ENCODE measurements around the gene TTC23.

Gene TTC23

GRCh38 chr15:99104788-99105513, 144.4 kb downstream of the TTC23 start, which contains the start of gene SYNM:
Gene SYNM (plus strand): TSS chr15:99105080. CDS start chr15:99105200, 120 bp downstream.
- DNase-seq (ENCODE audit: low read depth in 2 of 2) = no peak

DNA sequence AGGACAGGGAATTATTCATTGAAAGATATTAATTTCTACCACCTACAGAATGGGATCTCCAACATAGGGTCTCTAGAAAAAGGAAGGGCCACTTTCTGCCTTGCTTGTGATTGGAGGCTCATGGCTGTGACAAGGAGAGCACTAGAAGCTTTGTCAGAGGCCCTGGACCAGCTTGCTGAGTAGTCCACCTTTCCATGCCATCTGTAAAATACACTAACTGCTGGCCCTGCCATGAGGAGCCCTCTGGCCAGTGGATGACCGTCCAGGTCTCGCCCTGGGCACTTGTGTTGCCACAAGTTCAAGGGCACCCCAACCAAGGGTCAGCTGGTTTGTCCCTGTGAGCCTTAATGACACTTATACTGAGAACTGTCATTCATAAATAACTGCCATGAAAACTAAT, 146.1 kb downstream of the TTC23 start:
- no peak for DNase-seq (ENCODE audit: low read depth in 2 of 2)

DNA sequence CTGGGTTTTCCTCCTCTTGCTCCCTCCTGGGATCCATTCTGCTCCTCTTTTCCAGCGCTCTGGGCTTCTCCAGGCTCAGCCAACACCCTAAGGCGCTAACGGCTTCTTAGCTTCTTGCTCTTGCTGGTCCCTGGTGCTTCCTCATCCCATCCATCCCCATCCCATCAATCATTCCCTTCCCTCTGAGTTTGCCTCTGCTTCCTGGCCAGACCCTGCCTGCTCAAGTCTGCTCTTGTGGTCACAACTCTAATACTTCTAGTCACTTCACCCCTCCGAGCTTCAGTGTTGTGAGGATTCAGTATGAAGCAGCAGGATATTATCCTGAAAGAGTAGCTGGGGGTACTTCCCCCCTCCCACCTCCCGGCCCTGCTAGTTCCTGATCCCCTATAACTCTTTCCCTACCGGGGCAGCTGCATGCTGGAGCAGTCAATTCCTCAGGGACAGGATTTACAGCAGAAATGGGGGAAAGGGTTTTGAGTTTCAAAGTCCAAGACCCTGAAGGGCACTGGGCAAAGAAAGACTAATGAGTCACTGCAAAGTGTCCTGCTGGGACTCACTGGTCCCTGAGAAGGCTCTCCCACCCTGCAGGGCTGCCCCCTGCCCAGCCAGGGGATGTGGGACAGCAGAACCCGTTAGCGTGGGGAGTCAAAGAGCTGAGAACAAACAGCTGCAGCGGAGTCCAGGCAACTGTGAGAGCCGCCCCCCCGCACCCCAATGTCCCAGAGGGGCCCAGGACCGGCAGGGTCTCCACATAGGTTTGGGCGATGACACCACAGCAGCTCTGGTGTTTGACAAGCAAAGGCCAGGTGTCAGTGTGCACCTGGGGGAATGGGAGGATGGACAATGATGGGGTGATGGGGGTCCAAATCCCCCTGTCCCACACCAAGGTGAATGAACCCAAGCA, 146.8 kb downstream of the TTC23 start:
- DNase-seq (ENCODE audit: low read depth in 2 of 2) = no peak

DNA sequence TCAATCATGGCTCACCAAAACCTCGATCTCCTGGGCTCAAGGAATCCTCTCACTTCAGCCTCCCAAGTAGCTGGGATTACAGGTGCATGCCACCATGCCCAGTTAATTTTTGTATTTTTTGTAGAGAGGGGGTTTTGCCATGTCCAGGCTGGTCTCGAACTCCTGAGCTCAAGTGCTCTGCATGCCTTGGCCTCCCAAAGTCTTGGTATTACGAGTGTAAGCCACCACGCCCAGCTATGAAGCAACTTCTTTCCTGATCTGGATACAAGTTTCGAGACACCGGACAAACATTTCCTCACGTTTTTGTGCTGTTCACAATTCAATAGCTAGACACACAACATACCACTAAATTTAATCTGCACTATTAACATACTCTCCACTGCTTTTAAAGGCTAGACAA, 147.9 kb downstream of the TTC23 start:
- DNase-seq (ENCODE audit: low read depth in 2 of 2) = no peak

DNA sequence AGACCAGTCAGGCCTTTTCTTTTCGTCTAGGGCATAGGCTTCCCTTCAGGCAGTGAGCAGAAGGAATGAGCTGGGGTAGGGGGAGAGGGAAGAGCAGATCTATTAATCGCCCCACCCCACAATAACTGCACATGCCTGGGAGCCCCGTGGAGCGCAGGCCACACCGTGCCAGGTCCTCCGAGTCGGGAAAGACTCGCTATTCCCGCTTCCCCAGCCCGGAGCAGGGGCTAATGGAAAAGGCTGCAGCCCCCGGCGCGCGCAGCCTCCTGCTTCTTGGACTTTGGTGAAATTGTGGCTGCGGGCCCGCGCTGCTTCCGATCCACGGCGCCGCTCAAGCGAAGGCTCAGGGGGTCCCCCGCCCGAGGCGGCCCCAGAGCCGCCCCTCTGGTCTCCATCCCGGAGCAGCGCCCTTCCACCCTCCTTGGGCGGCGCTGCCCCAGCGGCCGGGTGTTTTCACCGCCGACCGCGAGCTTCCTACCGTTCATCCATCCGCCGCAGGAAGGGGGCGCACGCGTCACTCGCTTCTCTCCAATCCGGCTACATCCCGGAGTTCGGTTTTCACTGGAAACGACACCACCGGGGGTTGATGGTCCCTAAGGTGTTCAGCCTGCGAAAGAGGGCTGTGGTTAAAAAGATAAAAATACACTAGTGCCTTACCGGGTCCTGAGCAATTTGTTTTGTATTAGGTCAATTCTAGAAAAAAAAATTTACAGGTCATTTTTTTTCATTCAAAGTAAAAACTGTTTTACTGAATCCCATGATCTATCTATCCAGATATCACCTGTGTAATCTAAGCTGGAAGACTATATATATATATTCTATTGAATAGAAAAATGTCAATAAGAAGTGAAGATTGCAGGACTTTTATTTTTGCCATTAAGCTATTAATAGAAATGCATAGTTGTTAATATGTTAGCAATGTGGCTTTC, 148.9 kb downstream of the TTC23 start:
- DNase-seq (ENCODE audit: low read depth in 2 of 2) = no peak

DNA sequence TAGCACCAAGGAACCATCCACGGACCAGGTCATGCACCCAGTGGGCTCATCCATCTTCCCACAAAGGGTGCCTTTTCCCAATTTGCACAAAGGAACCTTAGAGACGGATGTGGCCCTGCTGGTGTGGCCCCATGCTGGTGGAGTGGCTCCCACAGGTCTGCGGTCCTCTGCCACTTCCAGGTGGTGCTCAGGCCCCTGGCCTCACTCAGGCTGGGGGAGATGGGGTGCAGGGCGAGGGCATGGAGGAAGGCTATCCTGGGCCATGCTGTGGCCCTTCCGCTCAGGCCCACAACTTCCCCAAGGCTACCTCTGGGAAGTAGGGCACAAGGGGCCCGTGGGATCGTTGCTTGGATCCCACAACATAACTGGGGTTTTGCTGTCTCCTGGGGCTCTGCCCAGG, 149.7 kb downstream of the TTC23 start:
- no peak for DNase-seq (ENCODE audit: low read depth in 2 of 2)

- no peak for DNase-seq (ENCODE audit: low read depth in 2 of 2)
Observed at GRCh38 chr15:99098991-99099390, 150.4 kb downstream of the TTC23 start.

GRCh38 chr15:99098426-99098825, 151.0 kb downstream of the TTC23 start:
- no peak for DNase-seq (ENCODE audit: low read depth in 2 of 2)

DNA sequence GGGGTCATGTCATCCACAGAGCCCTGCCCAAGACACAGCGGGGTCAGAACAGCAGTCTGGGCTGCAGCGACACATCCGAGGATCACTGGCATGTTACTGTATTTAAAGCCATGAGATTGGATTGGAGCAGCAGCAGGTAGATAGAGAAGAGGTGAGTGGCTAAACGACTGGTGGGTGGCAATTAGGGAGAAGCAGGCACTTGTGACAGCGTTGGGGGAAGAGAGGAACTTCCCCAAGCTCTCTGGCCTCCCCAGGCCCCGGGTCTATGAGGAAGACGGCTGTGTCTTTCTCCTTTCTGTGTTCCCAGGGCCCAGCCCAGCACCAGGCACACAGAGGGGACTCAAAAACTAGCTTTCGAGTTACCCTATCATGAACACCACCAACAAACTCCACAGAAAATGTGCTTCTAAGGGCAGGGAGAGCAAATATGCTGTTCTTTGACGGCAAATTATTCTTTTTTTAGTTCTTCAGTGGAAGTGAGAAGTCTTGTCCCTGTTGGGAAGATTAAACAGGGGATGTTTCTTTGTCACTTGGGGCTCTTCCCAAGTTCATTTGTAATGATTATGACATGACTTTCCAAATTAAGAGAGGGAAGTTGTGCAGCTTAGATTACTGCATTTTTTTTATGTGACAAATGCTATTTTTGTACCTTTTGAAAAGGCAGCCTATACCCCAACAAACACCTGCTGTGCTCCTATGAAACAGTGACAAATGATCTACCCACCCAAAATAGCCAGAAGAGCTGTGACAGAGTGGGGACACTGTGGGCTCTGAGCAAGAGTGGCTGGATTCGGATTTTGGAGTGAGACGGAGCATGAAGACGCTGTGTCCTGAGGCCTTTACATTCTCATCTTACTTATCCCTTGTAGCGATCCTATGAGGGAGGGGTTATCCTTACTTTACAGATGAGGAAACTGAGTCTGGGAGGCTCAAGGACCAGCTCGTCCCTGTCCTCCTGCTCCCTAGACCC, 151.7 kb downstream of the TTC23 start:
- DNase-seq (ENCODE audit: low read depth in 2 of 2) = no peak

- DNase-seq (ENCODE audit: low read depth in 2 of 2) = no peak
Observed at GRCh38 chr15:99096894-99097426, 152.4 kb downstream of the TTC23 start.

GRCh38 chr15:99096173-99096893, 153.0 kb downstream of the TTC23 start:
- no peak for DNase-seq (ENCODE audit: low read depth in 2 of 2)

DNA sequence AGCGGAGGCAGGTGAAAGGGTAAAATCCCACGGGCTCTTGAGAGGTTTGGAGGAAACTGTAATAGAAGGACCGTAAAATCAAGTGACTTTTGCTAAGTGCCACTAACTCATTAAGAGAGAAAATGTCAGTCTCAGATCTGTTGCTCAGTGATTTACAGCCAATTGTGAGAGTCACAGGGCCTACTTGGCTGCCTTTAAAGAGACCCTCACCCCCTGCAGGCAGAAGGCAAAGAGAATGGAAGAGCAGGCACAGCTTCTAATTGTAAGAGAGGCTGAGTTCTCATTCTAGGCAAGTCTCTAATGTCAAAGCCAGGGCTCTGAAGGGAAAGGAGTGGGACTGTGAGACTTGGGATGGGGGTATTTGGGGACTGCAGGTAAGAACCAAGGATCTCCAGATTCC, 153.8 kb downstream of the TTC23 start:
- no peak for DNase-seq (ENCODE audit: low read depth in 2 of 2)

- DNase-seq (ENCODE audit: low read depth in 2 of 2) = no peak
Observed at GRCh38 chr15:99092554-99093172, 156.7 kb downstream of the TTC23 start.

- no peak for DNase-seq (ENCODE audit: low read depth in 2 of 2)
Observed at GRCh38 chr15:99090938-99091337, 158.4 kb downstream of the TTC23 start.

DNA sequence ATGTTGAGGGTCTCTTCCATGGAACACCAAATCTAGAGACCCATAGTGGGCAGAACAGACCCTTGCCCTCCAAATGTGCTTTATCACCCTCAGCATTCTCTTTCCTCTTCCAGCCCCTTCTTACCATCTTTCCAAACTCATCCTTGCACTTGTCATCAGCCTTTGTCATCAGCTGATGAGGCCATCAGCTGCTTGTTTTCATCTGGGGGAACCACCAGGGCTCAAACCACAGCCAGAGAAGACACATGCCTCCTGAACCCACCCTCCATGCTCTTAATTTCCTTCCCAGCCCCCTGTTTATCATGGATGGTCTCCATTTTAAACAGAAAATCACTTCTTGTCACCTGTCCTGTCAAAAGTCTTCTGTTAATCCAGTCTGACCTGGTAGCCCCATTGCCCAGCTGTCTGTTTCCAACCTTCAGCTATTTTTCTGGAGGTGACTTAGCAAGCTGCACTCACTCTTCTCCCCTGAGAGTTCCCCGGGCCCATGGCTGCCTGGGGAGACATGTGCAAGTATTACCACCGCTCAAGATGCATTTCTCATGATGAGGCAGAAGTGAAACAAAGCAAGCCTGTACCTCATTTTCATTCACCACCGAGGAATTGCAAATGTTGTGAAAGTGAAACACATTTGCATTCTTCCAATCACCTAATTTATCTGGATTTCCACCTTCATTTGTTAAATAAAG, 159.2 kb downstream of the TTC23 start:
- DNase-seq (ENCODE audit: low read depth in 2 of 2) = no peak

DNA sequence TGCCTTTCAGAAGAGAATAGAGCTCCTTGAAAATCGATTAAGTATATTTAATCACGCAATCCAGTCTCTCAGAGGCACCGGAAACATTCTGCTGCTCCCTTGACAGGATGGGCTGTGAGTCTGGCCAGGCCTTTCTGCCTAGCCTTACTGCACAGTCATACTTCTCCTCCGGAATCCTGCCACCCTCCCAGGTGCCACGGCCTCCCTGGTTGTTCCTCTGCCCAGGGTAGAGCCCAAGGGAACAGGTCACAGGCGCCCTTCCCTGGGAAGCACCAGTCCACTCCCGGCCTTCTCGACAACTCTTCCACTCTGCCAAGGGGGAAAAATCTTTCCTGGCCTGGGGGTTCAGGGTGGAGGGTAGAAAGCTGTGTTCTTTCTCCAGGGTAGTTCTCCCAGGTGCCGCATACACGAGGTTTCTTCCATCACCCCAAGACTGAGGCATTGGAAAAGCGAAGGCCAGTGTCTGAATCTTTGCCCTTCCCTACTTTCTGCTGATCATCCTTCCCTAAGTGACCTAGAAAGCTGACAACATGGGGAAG, 161.9 kb downstream of the TTC23 start:
- DNase-seq (ENCODE audit: low read depth in 2 of 2) = no peak

- no peak for DNase-seq (ENCODE audit: low read depth in 2 of 2)
Observed at GRCh38 chr15:99086327-99086667, 163.1 kb downstream of the TTC23 start.
